HG02840 (cell line): ENCODE data around the gene CHDH.

ENCODE experiments used
- ATAC-seq: cut with Tn5 transposase; IDR thresholded peaks from one replicate; pipeline ENCODE4 v1.9.1; 2021; ENCODE audit warnings: mild to moderate bottlenecking, moderate library complexity, moderate number of reproducible peaks; ENCODE audit not compliant: unreplicated experiment, low FRiP score

CHDH gene

GRCh38 chr3:53846134-53846850 is at the start of gene CHDH, which contains the start of gene IL17RB:
TSS of gene CHDH (minus strand) at chr3:53846419. CDS start at chr3:53824008, 22,411 bp downstream.
TSS of gene IL17RB (plus strand) at chr3:53846568. CDS start at chr3:53846589, 21 bp downstream.
- ATAC-seq = peak; percentile 39

GRCh38 chr3:53892286-53892637 is 46.0 kb upstream of the CHDH start:
- no peak for ATAC-seq

- peak; percentile 96 for ATAC-seq
Measured at GRCh38 chr3:53891497-53892285, 45.5 kb upstream of the CHDH start, which contains the start of gene SELENOK. TSS of gene SELENOK (minus strand) at chr3:53891859.

- ATAC-seq = no peak
Measured at GRCh38 chr3:53890726-53891475, 44.7 kb upstream of the CHDH start.

GRCh38 chr3:53888232-53888631 is 42.0 kb upstream of the CHDH start:
- no peak for ATAC-seq

- ATAC-seq = no peak
Measured at GRCh38 chr3:53887446-53887845, 41.2 kb upstream of the CHDH start.

GRCh38 chr3:53885239-53885638 is 39.0 kb upstream of the CHDH start:
- no peak for ATAC-seq

GRCh38 chr3:53884623-53885022 is 38.4 kb upstream of the CHDH start:
- ATAC-seq = no peak

- no peak for ATAC-seq
Measured at GRCh38 chr3:53883008-53883407, 36.8 kb upstream of the CHDH start.

- peak; percentile 76 for ATAC-seq
Measured at GRCh38 chr3:53881691-53882593, 35.7 kb upstream of the CHDH start, which contains the start of gene ACTR8. TSS of gene ACTR8 (minus strand) at chr3:53882152. CDS start at chr3:53882101, 51 bp downstream.

GRCh38 chr3:53880396-53881345 is 34.5 kb upstream of the CHDH start:
- no peak for ATAC-seq

GRCh38 chr3:53865732-53866499 is 19.7 kb upstream of the CHDH start:
- no peak for ATAC-seq

GRCh38 chr3:53863145-53863544 is 16.9 kb upstream of the CHDH start:
- peak; percentile 56 for ATAC-seq

- no peak for ATAC-seq
Measured at GRCh38 chr3:53862241-53862640, 16.0 kb upstream of the CHDH start.

GRCh38 chr3:53860196-53860595 is 14.0 kb upstream of the CHDH start:
- no peak for ATAC-seq

GRCh38 chr3:53859178-53859577 is 13.0 kb upstream of the CHDH start:
- no peak for ATAC-seq

- no peak for ATAC-seq
Measured at GRCh38 chr3:53858096-53858741, 12.0 kb upstream of the CHDH start.

- no peak for ATAC-seq
Measured at GRCh38 chr3:53856964-53857363, 10.7 kb upstream of the CHDH start.
